ENCODE data around the gene PILRA. TPM values are rescaled to one million over a fixed set of nuclear protein-coding genes. Genes with fewer than 3 reads are reported as not detected.
A peak's percentile ranks its signal among the peaks of the same experiment; 100 is the strongest.

The PILRA gene
- total and polyA plus RNA-seq, 2 donors (not counting 1 experiment from before 2014, with no cell fraction given): 10.3 to 23.0 TPM

- intact Hi-C loops (cut with micrococcal nuclease): no loop called here
- peak overlapping the region; percentile 84 for H3K4me2 ChIP-seq (replicated peaks; ENCODE audit: low read depth, low read length, poor library complexity, severe bottlenecking)
- Mint-ChIP-seq H3K4me3 (peak overlapping the region; percentile 90), H3K4me1 (peaks cover 57% of the 10 kb centered on the region), H3K9me3 (ENCODE audit: insufficient read depth) (no peaks in the 10 kb centered on the region), H3K27ac (peak overlapping the region; percentile 81), H3K27me3 (no peaks in the 10 kb centered on the region)
- peaks cover 44% of the 10 kb centered on the region for H4K20me1 ChIP-seq (ENCODE audit: control insufficient read depth, insufficient read depth, low read length, poor library complexity, severe bottlenecking)
- WGBS (ENCODE audit: insufficient coverage): 95% methylated on average over 21 of the region's 23 CpGs
- no peaks in the 10 kb centered on the region for H3K27me3 ChIP-seq (replicated peaks in 1 of 4; ENCODE audit: control extremely low read depth in 1 of 4, control insufficient read depth in 3 of 4, insufficient read depth in 4 of 4, low read length in 3 of 4)
- H3K4me3 ChIP-seq (ENCODE audit: control extremely low read depth in 1 of 5, extremely low read depth in 1 of 5, insufficient read depth in 1 of 5, low read depth in 2 of 5, low read length in 4 of 5): peak overlapping the region in 2 of 5 experiments; percentile 85 to 91
- H3K79me2 ChIP-seq (ENCODE audit: control insufficient read depth, insufficient read depth, low read length): peaks cover 39% of the 10 kb centered on the region
- CTCF ChIA-PET: no interaction called here
- peaks cover 5 to 30% of the 10 kb centered on the region in 2 experiments for H3K36me3 ChIP-seq (replicated peaks in 1 of 2; ENCODE audit: control extremely low read depth in 1 of 2, control insufficient read depth in 1 of 2, extremely low read depth in 1 of 2, insufficient read depth in 2 of 2, low read length in 1 of 2)
- DNase-seq (peak; percentile 49), ATAC-seq (ENCODE audit: low read depth) (no peak)
- H3K4me1 ChIP-seq (ENCODE audit: control insufficient read depth in 2 of 2, insufficient read depth in 2 of 2, low read length in 2 of 2): peaks cover 33 to 50% of the 10 kb centered on the region in 2 donors
- no peak overlapping the region for H3K9ac ChIP-seq (ENCODE audit: low read length)
- peaks cover 0 to 7% (median 0%) of the 10 kb centered on the region in 3 donors for H3K9me3 ChIP-seq (ENCODE audit: control extremely low read depth in 1 of 3, control insufficient read depth in 2 of 3, insufficient read depth in 1 of 3, low read length in 2 of 3)
- no peak overlapping the region for H2AFZ ChIP-seq (ENCODE audit: insufficient read depth, low read depth, low read length, poor library complexity, severe bottlenecking)
- H3K27ac ChIP-seq (ENCODE audit: low read length in 2 of 2): peak overlapping the region in 1 of 2 donors; percentile 100
- POLR2A ChIA-PET: interaction anchor here (0.6 kb wide), 1 partner anchor 23 kb away, joined by 6 read pairs; no protein-coding TSS in a partner anchor
- TF ChIP-seq EZH2 (IDR thresholded peaks at IDR 0.05; ENCODE audit: borderline replicate concordance, insufficient read depth, low read depth, low read length, poor library complexity, severe bottlenecking) (no peak), CTCF (IDR thresholded peaks at IDR 0.05) (no peak)
Measured at GRCh38 chr7:100431286-100431735, 58.0 kb downstream of the PILRA start.

GRCh38 chr7:100432053-100432452 is 58.8 kb downstream of the PILRA start:
- Histone ChIP-seq H3K4me3 (ENCODE audit: control extremely low read depth in 1 of 5, extremely low read depth in 1 of 5, insufficient read depth in 1 of 5, low read depth in 2 of 5, low read length in 4 of 5) (no peak overlapping the region), H3K27me3 (replicated peaks in 1 of 4; ENCODE audit: control extremely low read depth in 1 of 4, control insufficient read depth in 3 of 4, insufficient read depth in 4 of 4, low read length in 3 of 4) (no peaks in the 10 kb centered on the region), H3K9ac (ENCODE audit: low read length) (no peak overlapping the region), H4K20me1 (ENCODE audit: control insufficient read depth, insufficient read depth, low read length, poor library complexity, severe bottlenecking) (peaks cover 44% of the 10 kb centered on the region), H2AFZ (ENCODE audit: insufficient read depth, low read depth, low read length, poor library complexity, severe bottlenecking) (no peak overlapping the region), H3K27ac (ENCODE audit: low read length in 2 of 2) (peak overlapping the region in 1 of 2 donors; percentile 4), H3K4me2 (replicated peaks; ENCODE audit: low read depth, low read length, poor library complexity, severe bottlenecking) (peak overlapping the region; percentile 84), H3K9me3 (ENCODE audit: control extremely low read depth in 1 of 3, control insufficient read depth in 2 of 3, insufficient read depth in 1 of 3, low read length in 2 of 3) (peaks cover 0 to 7% (median 0%) of the 10 kb centered on the region in 3 donors), H3K36me3 (replicated peaks in 1 of 2; ENCODE audit: control extremely low read depth in 1 of 2, control insufficient read depth in 1 of 2, extremely low read depth in 1 of 2, insufficient read depth in 2 of 2, low read length in 1 of 2) (peaks cover 5 to 30% of the 10 kb centered on the region in 2 experiments), H3K4me1 (ENCODE audit: control insufficient read depth in 2 of 2, insufficient read depth in 2 of 2, low read length in 2 of 2) (peaks cover 33 to 55% of the 10 kb centered on the region in 2 donors), H3K79me2 (ENCODE audit: control insufficient read depth, insufficient read depth, low read length) (peaks cover 39% of the 10 kb centered on the region)
- no peak for ATAC-seq (ENCODE audit: low read depth)
- H3K9me3 Mint-ChIP-seq (ENCODE audit: insufficient read depth): no peaks in the 10 kb centered on the region
- TF ChIP-seq EZH2 (IDR thresholded peaks at IDR 0.05; ENCODE audit: borderline replicate concordance, insufficient read depth, low read depth, low read length, poor library complexity, severe bottlenecking) (no peak), CTCF (IDR thresholded peaks at IDR 0.05) (no peak)
- H3K4me3 Mint-ChIP-seq: peak overlapping the region; percentile 90
- intact Hi-C loops (cut with micrococcal nuclease): no loop called here
- peak overlapping the region; percentile 88 for H3K27ac Mint-ChIP-seq
- no peak for DNase-seq
- CTCF ChIA-PET: interaction anchor here (0.6 kb wide), 1 partner anchor 649 kb away, joined by 3 read pairs; no protein-coding TSS in a partner anchor
- peaks cover 60% of the 10 kb centered on the region for H3K4me1 Mint-ChIP-seq
- 95% methylated on average over 3 of the region's 4 CpGs for WGBS (ENCODE audit: insufficient coverage)
- POLR2A ChIA-PET: interaction anchor here (0.6 kb wide), 2 partner anchors 15 to 22 kb away, joined by 6 to 13 read pairs; no protein-coding TSS in a partner anchor
- no peaks in the 10 kb centered on the region for H3K27me3 Mint-ChIP-seq

Data from B cell (primary cell).